GM23338 (cell line): ENCODE data around the gene BTBD9.

Source experiments
- CTCF ChIP-seq, 2 experiments: fragments of 200-600 bp in 1 of 2; sonication (generic) in 1 of 2; conservative IDR thresholded peaks; 2 replicates each; pipeline versions ENCODE4 v1.5.1 to v1.6.1; 2016 to 2017; ENCODE audit warnings: antibody characterized with exemption in 2 of 2, low read depth in 2 of 2, mild to moderate bottlenecking in 2 of 2, moderate library complexity in 1 of 2
- EZH2 ChIP-seq: fragments of 200-600 bp; sonication (generic); IDR thresholded peaks from one replicate; pipeline ENCODE4 v1.8.0; 2017; ENCODE audit warnings: antibody characterized with exemption, mild to moderate bottlenecking, low read depth; ENCODE audit not compliant: unreplicated experiment
- EZH2phosphoT487 ChIP-seq: fragments of 200-600 bp; sonication (generic); IDR thresholded peaks from one replicate; pipeline ENCODE4 v1.8.1; 2018; ENCODE audit warnings: antibody characterized with exemption; ENCODE audit not compliant: unreplicated experiment
- POLR2AphosphoS5 ChIP-seq: IDR thresholded peaks from 2 replicates; pipeline ENCODE4 v1.6.1; 2016; ENCODE audit warnings: antibody characterized with exemption, low read depth
- REST ChIP-seq: IDR thresholded peaks from one replicate; pipeline ENCODE4 v1.6.1; 2018; ENCODE audit warnings: antibody characterized with exemption; ENCODE audit not compliant: unreplicated experiment
- STAT1 ChIP-seq: IDR thresholded peaks from one replicate; pipeline ENCODE4 v1.6.1; 2016; ENCODE audit warnings: antibody characterized with exemption; ENCODE audit not compliant: unreplicated experiment
- ZNF462 ChIP-seq: fragments of 250-450 bp; sonication (Bioruptor Pico); IDR thresholded peaks from 2 replicates; pipeline ENCODE4 v1.5.0; 2020; ENCODE audit warnings: mild to moderate bottlenecking, moderate library complexity

GRCh38 chr6:38193481-38194281, 446.0 kb downstream of the BTBD9 start:
- no peak for TF ChIP-seq STAT1
- TF ChIP-seq CTCF (conservative IDR thresholded peaks at IDR 0.05; ENCODE audit: low read depth in 2 of 2), result no peak
- no peak for TF ChIP-seq POLR2AphosphoS5
- TF ChIP-seq EZH2, result no peak
- no peak for TF ChIP-seq EZH2phosphoT487
- no peak for TF ChIP-seq REST
- TF ChIP-seq ZNF462, result no peak
